ENCODE measurements around the gene TSC22D2. TPM values are rescaled to one million over a fixed set of nuclear protein-coding genes. Genes with fewer than 3 reads are reported as not detected.

The TSC22D2 gene
- total RNA-seq, 2 donors from 2014 or later: 22.2 to 35.8 TPM

- H3K4me3 ChIP-seq: no peak overlapping the region
- no peak overlapping the region for H3K27ac ChIP-seq
- H3K27me3 ChIP-seq (replicated peaks; ENCODE audit: insufficient read depth): no peaks in the 10 kb centered on the region
- DNase-seq (ENCODE audit: low spot score): no peak
- peaks cover 6% of the 10 kb centered on the region for H3K9me3 ChIP-seq
- no peak for TF ChIP-seq CTCF (IDR thresholded peaks at IDR 0.05)
- H3K4me1 ChIP-seq (ENCODE audit: control insufficient read depth in 1 of 2, low read depth in 2 of 2): no peaks in the 10 kb centered on the region
- H3K36me3 ChIP-seq: no peaks in the 10 kb centered on the region
- ATAC-seq (ENCODE audit: insufficient number of reproducible peaks, low FRiP score, low read depth): no peak
Measured at GRCh38 chr3:150483226-150483625, 75.1 kb downstream of the TSC22D2 start.

GRCh38 chr3:150484410-150484809 lies 76.3 kb downstream of the TSC22D2 start:
- no peak for ATAC-seq (ENCODE audit: insufficient number of reproducible peaks, low FRiP score, low read depth)

GRCh38 chr3:150488867-150489266 lies 80.8 kb downstream of the TSC22D2 start:
- ATAC-seq (ENCODE audit: insufficient number of reproducible peaks, low FRiP score, low read depth) (no peak), DNase-seq (ENCODE audit: low spot score) (no peak)
- H3K4me3 ChIP-seq: no peak overlapping the region
- H3K27me3 ChIP-seq (replicated peaks; ENCODE audit: insufficient read depth): no peaks in the 10 kb centered on the region
- H3K9me3 ChIP-seq: peaks cover 6% of the 10 kb centered on the region
- no peak overlapping the region for H3K27ac ChIP-seq
- no peak for TF ChIP-seq CTCF (IDR thresholded peaks at IDR 0.05)
- no peaks in the 10 kb centered on the region for H3K4me1 ChIP-seq (ENCODE audit: control insufficient read depth in 1 of 2, low read depth in 2 of 2)
- H3K36me3 ChIP-seq: no peaks in the 10 kb centered on the region

More at GRCh38 chr3:150484410-150484809, 76.3 kb downstream of the TSC22D2 start:
- H3K9me3 ChIP-seq: peaks cover 6% of the 10 kb centered on the region
- no peak for TF ChIP-seq CTCF (IDR thresholded peaks at IDR 0.05)
- no peak for DNase-seq (ENCODE audit: low spot score)
- H3K4me3 ChIP-seq: no peak overlapping the region
- H3K36me3 ChIP-seq: no peaks in the 10 kb centered on the region
- H3K27ac ChIP-seq: no peak overlapping the region
- no peaks in the 10 kb centered on the region for H3K27me3 ChIP-seq (replicated peaks; ENCODE audit: insufficient read depth)
- H3K4me1 ChIP-seq (ENCODE audit: control insufficient read depth in 1 of 2, low read depth in 2 of 2): no peaks in the 10 kb centered on the region

- no peaks in the 10 kb centered on the region for H3K4me1 ChIP-seq (ENCODE audit: control insufficient read depth in 1 of 2, low read depth in 2 of 2)
- ATAC-seq (ENCODE audit: insufficient number of reproducible peaks, low FRiP score, low read depth): no peak
- no peak overlapping the region for H3K4me3 ChIP-seq
- H3K27ac ChIP-seq: no peak overlapping the region
- no peaks in the 10 kb centered on the region for H3K27me3 ChIP-seq (replicated peaks; ENCODE audit: insufficient read depth)
- H3K9me3 ChIP-seq: peaks cover 6% of the 10 kb centered on the region
- H3K36me3 ChIP-seq: no peaks in the 10 kb centered on the region
- TF ChIP-seq CTCF (IDR thresholded peaks at IDR 0.05): no peak
- DNase-seq (ENCODE audit: low spot score): no peak
Measured at GRCh38 chr3:150490277-150490986, 82.3 kb downstream of the TSC22D2 start.

GRCh38 chr3:150494411-150494977 lies 86.4 kb downstream of the TSC22D2 start:
- no peaks in the 10 kb centered on the region for H3K36me3 ChIP-seq
- no peaks in the 10 kb centered on the region for H3K27me3 ChIP-seq (replicated peaks; ENCODE audit: insufficient read depth)
- DNase-seq (ENCODE audit: low spot score): no peak
- no peak overlapping the region for H3K27ac ChIP-seq
- no peaks in the 10 kb centered on the region for H3K9me3 ChIP-seq
- no peak for ATAC-seq (ENCODE audit: insufficient number of reproducible peaks, low FRiP score, low read depth)
- TF ChIP-seq CTCF (IDR thresholded peaks at IDR 0.05): no peak
- H3K4me1 ChIP-seq (ENCODE audit: control insufficient read depth in 1 of 2, low read depth in 2 of 2): no peaks in the 10 kb centered on the region
- no peak overlapping the region for H3K4me3 ChIP-seq

All from thoracic aorta (tissue), 2 donors.